T-helper 9 cell (primary cell): ENCODE measurements around the gene SSBP3.

Experiments used
- DNase-seq: peaks from one replicate; pipeline ENCODE4 v3.0.0-alpha.2; 2020

The SSBP3 gene

GRCh38 chr1:54302549-54302948 lies 103.6 kb downstream of the SSBP3 start:
- no peak for DNase-seq

GRCh38 chr1:54301497-54301896 lies 104.7 kb downstream of the SSBP3 start:
- DNase-seq: no peak

GRCh38 chr1:54300401-54300800 lies 105.8 kb downstream of the SSBP3 start:
- no peak for DNase-seq

GRCh38 chr1:54299037-54299436 lies 107.2 kb downstream of the SSBP3 start:
- DNase-seq: no peak

- DNase-seq: no peak
Observed at GRCh38 chr1:54298284-54299033, 107.7 kb downstream of the SSBP3 start.

GRCh38 chr1:54297596-54298283 lies 108.5 kb downstream of the SSBP3 start:
- DNase-seq: no peak

GRCh38 chr1:54296666-54297065 lies 109.5 kb downstream of the SSBP3 start:
- DNase-seq: no peak

- DNase-seq: no peak
Observed at GRCh38 chr1:54294887-54295286, 111.3 kb downstream of the SSBP3 start.

- DNase-seq: no peak
Observed at GRCh38 chr1:54292002-54292911, 113.9 kb downstream of the SSBP3 start.

- no peak for DNase-seq
Observed at GRCh38 chr1:54291276-54292001, 114.8 kb downstream of the SSBP3 start.

- DNase-seq: no peak
Observed at GRCh38 chr1:54290506-54291184, 115.5 kb downstream of the SSBP3 start.

GRCh38 chr1:54289712-54290233 lies 116.4 kb downstream of the SSBP3 start:
- DNase-seq: no peak

GRCh38 chr1:54287801-54288211 lies 118.4 kb downstream of the SSBP3 start:
- no peak for DNase-seq

- DNase-seq: peak; percentile 8
Observed at GRCh38 chr1:54287176-54287650, 119.0 kb downstream of the SSBP3 start.

- no peak for DNase-seq
Observed at GRCh38 chr1:54285815-54286345, 120.3 kb downstream of the SSBP3 start.

- no peak for DNase-seq
Observed at GRCh38 chr1:54284781-54285529, 121.2 kb downstream of the SSBP3 start.

- no peak for DNase-seq
Observed at GRCh38 chr1:54283635-54284385, 122.4 kb downstream of the SSBP3 start.

- DNase-seq: no peak
Observed at GRCh38 chr1:54282101-54282847, 123.9 kb downstream of the SSBP3 start.

GRCh38 chr1:54280651-54281050 lies 125.5 kb downstream of the SSBP3 start:
- no peak for DNase-seq
